ENCODE data around the gene PISD.
"Not testable (repeated sequence)": the region's sequence is repeated elsewhere in the genome, so short reads cannot be mapped to it uniquely, and the experiment has no call there.

PISD gene

GRCh38 chr22:31610611-31611010 is 51.4 kb downstream of the PISD start:
- DNase-seq (ENCODE audit: low read depth in 3 of 3, low spot score in 1 of 3) = no peak

DNA sequence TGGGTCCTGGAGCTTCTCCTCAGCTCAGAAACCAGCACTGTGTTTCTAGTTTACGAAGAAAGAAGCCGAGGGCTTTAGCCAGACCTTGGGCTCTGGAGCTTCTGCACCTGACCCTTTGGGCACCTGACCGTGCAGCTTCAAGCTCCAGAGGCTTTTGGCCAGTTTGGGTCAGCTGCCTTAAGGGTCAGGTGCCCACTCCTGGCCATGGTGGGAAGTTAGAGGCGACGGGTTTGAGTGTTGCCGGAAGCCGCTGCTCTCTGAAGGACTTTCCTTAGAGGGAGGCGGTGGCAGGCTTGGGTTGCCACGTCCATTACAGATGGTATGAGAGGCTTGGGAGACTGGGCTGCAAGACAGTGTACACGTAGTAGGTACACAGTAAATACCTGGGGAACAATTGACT is 52.3 kb downstream of the PISD start:
- DNase-seq (ENCODE audit: low read depth in 3 of 3, low spot score in 1 of 3) = no peak

- DNase-seq (ENCODE audit: low read depth in 3 of 3, low spot score in 1 of 3) = no peak
These were observed 54.3 kb downstream of the PISD start for GRCh38 chr22:31607696-31608095.

- DNase-seq (ENCODE audit: low read depth in 3 of 3, low spot score in 1 of 3) = no peak
These were observed 56.0 kb downstream of the PISD start for GRCh38 chr22:31605851-31606585.

- no peak for DNase-seq (ENCODE audit: low read depth in 3 of 3, low spot score in 1 of 3)
These were observed 57.0 kb downstream of the PISD start for GRCh38 chr22:31604746-31605705.

- no peak for DNase-seq (ENCODE audit: low read depth in 3 of 3, low spot score in 1 of 3)
These were observed 57.8 kb downstream of the PISD start for GRCh38 chr22:31604137-31604705.

DNA sequence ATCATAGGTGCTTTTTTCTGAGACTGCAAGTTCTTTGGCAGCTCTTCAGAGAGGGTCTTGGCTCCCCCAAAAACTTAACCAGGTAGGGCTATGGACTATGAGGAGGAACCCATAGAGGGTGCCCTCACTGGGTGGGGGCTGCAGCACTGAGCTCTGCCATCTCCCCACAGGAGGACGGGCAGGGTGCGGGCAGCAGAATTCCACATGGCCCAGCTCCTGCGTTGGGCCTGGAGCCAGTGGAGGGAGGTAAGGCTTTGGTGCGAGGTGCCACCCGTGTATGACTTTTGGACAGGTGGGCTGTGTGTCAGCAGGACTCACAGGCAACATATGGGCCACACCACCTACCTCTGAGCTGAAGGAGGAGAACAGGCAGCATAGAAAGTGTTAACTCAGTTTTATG is 58.4 kb downstream of the PISD start:
- DNase-seq (ENCODE audit: low read depth in 3 of 3, low spot score in 1 of 3) = no peak

- DNase-seq (ENCODE audit: low read depth in 3 of 3, low spot score in 1 of 3) = no peak
These were observed 58.9 kb downstream of the PISD start for GRCh38 chr22:31603081-31603525.

DNA sequence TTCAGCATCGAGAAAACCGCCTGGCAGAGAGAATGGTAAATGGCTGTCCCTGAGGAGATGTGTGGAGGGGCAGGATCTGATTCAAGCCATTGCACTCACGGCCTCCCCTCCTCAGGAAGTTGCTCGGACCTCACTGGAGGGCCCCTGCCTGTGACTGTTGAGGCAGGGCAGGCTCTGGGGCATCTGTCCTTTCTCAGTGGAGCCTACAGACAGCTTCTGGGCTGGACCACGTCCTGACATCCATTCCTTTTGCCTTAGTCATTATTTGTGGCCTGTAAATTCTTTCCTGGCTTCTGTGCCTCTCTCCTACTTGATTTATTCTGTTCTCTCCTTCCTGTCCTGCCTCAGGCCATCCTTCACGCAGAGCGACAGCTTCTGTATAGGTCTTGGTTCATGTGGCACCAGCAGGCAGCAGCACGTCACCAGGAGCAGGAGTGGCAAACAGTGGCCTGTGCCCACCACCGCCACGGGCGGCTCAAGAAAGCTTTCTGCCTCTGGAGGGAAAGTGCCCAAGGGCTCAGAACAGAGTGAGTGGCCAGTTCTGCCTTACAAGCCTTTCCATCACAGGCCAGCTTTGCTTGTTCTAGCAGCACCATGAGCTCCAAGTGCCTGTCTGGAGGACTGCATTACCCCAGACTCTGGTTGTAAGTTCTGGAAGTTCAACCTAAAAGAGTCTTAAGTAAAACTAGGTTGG is 59.6 kb downstream of the PISD start:
- DNase-seq (ENCODE audit: low read depth in 3 of 3, low spot score in 1 of 3) = no peak

DNA sequence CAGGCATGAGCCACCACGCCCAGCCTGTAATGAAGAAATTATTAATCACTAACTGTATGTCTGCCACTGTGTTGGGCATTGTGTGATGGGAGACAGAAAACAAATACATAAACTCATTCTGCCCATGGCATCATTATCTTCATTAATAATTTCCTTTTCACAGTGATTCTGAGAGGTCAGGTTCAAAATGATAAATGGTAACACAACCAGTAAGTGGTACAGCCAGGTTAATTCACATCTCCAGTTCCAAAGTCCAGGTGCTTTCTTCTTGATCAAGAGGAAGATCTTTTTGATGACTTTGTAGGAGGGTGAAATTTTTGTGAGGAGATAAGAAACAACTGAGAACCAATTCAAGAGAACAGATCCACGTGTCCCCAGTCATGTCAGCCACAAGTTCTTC is 66.7 kb downstream of the PISD start:
- no peak for DNase-seq (ENCODE audit: low read depth in 3 of 3, low spot score in 1 of 3)

DNA sequence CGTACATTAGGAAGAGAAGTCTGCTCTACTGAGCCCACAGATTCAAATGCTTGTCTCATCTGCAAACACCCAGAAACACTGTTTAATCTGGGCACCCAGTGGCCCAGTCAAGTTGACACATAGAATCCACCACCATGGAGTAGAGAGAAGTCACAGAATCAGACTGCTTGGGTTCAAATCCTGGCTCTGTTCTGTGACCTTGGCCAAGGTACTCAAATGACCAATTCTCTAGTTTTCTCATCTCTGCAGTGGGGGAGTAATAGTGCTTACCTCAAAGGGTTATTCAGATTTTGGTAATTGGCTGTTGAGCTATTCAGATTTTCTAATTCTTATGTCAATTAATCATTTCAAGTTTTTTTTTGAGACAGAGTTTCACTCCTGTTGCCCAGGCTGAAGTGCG is 71.9 kb downstream of the PISD start:
- DNase-seq (ENCODE audit: low read depth in 3 of 3, low spot score in 1 of 3) = not testable (repeated sequence)

DNA sequence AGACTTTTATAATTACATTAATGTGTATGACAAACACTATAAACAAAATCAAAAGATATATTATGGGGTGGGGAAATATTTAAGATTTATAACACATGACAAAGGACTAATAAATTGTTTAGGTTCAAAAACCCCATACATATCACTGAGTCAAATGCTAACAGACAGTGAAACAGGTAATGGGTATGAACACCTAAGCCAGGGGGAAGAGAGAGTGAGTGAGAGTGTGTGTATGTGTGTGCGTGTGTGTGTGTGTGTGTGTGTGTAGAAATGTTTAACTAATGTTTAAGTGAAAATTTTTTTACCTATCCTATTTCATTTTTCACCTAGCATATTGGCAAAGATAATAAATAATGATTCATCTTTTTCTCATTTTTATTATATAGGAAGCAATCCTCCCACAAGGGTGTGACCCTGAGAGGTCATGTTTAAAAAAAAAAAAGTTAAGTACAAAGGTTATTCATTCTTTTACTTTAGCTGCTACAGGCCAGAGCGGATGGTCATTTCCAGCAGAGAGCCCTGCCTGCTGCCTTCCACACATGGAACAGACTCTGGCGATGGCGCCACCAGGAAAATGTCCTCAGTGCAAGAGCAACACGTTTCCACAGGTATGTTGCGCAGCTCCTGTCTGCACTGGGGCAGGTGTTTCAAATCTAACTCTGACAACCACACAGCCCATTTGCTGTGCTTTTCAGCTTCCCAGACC is 72.9 kb downstream of the PISD start:
- DNase-seq (ENCODE audit: low read depth in 3 of 3, low spot score in 1 of 3) = no peak

DNA sequence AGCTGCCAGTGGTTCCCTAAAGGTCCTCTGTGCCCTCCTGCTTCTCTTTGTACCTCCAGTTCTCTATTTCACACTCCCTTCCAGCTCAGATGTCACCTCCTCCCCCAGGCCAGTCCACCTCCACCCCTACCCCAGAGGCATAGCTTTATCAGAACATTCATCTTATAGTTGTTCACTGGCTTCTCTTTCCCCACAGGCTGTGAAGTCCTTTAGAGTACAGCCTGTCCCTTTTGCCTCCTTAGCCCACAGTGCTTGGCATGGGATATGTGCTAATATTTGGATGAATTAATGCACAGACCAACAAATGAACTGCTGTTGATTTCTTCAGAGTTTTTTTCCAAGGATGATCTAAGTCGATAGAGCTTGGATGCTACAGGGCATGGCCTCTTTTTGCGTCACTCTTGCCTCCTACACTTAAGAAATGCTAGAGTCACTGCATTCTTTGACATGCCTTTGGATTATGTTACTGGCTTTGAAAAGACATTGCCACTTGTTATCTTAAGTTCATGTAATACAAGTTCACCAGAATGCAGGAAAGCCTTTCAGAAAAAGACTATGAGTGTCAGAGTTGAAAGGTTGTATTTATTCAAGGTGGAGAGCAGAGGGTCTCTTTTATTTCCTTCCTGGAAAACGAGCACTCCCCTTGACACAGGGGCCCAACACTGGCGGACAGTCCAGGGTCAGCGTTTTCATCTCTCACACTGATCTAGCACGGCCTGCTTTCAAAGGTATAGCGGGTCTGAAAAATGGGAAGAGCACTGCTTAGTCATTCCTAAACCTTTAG is 75.7 kb downstream of the PISD start:
- no peak for DNase-seq (ENCODE audit: low read depth in 3 of 3, low spot score in 1 of 3)

GRCh38 chr22:31585161-31585859 is 76.7 kb downstream of the PISD start:
- DNase-seq (ENCODE audit: low read depth in 3 of 3, low spot score in 1 of 3) = no peak

- DNase-seq (ENCODE audit: low read depth in 3 of 3, low spot score in 1 of 3) = no peak
These were observed 77.2 kb downstream of the PISD start for GRCh38 chr22:31584804-31585160.

DNA sequence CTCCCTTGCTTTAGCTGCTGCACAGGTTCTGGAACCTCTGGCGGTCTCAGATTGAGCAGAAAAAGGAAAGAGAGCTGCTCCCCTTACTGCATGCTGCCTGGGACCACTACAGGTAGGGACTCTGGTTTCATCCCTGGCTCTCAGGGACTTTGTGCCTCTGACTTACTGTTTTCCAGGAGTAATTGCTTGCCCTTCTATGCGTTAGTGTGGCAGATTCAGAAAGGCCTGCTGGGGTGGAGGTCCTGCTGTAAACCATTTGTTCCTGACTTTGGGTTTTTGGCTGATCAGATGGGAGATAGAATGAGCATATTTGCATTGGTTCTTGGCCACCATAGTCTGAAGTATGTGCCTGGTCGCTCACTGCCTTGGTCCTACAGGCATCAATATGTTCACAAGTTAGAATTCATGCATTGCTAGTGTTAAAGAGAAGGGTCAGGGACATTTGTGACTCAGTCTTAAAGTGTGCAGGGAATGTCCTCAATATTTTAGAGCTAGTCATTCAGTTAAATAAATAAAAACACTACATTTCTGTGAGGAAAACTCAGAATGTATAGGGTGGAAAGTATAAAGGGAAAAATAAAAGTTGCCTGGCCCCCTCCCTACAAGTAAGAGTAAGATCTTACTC is 78.0 kb downstream of the PISD start:
- no peak for DNase-seq (ENCODE audit: low read depth in 3 of 3, low spot score in 1 of 3)

GRCh38 chr22:31579835-31580242 is 82.2 kb downstream of the PISD start:
- no peak for DNase-seq (ENCODE audit: low read depth in 3 of 3, low spot score in 1 of 3)

- DNase-seq (ENCODE audit: low read depth in 3 of 3, low spot score in 1 of 3) = no peak
These were observed 83.8 kb downstream of the PISD start for GRCh38 chr22:31578171-31578570.

GRCh38 chr22:31577711-31578110 is 84.3 kb downstream of the PISD start:
- no peak for DNase-seq (ENCODE audit: low read depth in 3 of 3, low spot score in 1 of 3)

Measured in stimulated activated CD4-positive, alpha-beta T cell treated with anti-CD3 and anti-CD28 coated beads, TNF-alpha, amount 100 ng/mL, for 1 hour (primary cell).